GM12865 (cell line): Measurements from ENCODE around the gene FOXN3.

ENCODE experiments used
- DNase-seq: peaks from one replicate; pipeline ENCODE4 v3.0.0; 2010; ENCODE audit warnings: low read depth
- H3K4me3 ChIP-seq: 2 replicates; pipeline ENCODE4 v1.5.1; 2011; ENCODE audit warnings: mild to moderate bottlenecking, low read depth, low read length, control low read depth
- TF ChIP-seq, protein P1 (sequence below): IDR thresholded peaks from 2 replicates; pipeline ENCODE4 v1.5.1; 2011; ENCODE audit warnings: low read length, control low read depth, low read depth, inconsistent platforms; ENCODE audit not compliant: insufficient read depth; ENCODE audit errors: missing control alignments

FOXN3 gene

DNA sequence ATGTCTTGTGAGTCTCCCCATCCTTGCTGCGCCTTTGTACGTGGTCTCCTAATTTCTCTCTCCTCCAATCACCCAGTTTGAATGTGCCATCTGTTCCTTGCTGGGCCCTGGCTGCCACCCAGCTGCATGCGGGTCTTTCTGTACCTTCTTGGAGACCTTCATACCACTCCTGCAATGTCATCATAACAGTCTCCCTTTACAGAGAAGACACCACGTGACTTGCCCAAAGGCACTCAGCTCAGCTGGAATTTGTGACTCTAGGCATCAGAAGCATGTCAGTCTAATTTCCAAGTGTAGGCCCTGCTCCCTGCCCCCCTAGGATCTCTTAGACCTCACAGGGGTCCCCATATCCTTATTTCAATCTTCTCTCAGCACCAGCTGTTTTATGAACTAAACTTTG lies 308.4 kb downstream of the FOXN3 start:
- H3K4me3 ChIP-seq, result no peak overlapping the region
- TF ChIP-seq, protein P1, sequence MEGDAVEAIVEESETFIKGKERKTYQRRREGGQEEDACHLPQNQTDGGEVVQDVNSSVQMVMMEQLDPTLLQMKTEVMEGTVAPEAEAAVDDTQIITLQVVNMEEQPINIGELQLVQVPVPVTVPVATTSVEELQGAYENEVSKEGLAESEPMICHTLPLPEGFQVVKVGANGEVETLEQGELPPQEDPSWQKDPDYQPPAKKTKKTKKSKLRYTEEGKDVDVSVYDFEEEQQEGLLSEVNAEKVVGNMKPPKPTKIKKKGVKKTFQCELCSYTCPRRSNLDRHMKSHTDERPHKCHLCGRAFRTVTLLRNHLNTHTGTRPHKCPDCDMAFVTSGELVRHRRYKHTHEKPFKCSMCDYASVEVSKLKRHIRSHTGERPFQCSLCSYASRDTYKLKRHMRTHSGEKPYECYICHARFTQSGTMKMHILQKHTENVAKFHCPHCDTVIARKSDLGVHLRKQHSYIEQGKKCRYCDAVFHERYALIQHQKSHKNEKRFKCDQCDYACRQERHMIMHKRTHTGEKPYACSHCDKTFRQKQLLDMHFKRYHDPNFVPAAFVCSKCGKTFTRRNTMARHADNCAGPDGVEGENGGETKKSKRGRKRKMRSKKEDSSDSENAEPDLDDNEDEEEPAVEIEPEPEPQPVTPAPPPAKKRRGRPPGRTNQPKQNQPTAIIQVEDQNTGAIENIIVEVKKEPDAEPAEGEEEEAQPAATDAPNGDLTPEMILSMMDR, result no peak
- no peak for DNase-seq

DNA sequence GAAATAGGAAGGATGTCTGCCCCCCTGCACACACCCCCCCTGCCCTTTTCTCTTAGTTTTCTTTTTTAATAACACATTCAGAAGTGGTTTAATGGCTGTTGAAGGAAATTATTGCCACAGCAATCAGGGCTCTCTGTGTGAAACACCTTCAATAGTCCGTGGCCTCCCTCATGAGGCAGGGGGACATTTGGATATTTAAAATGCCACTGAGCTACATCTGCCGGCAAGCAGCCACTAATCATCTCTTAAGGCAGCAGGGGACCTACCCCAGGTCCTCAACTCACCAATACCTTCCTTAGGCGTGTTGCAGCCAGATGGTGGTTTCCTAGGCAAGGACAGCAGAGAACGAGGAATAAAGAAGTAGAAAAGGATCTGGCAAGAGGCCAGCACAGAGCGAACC lies 309.4 kb downstream of the FOXN3 start:
- DNase-seq, result no peak
- TF ChIP-seq, protein P1, result no peak

More for the DNA sequence above, 309.4 kb downstream of the FOXN3 start:
- no peak overlapping the region for H3K4me3 ChIP-seq
